RWPE2 (cell line): ENCODE data around the gene PRKG1.
A peak's percentile ranks its signal among the peaks of the same experiment; 100 is the strongest.

Experiments used
- ATAC-seq: fragments of 200-7000 bp; cut with Tn5 transposase; 3 replicates; pipeline ENCODE4 v1.9.1; 2021; ENCODE audit warnings: low read depth
- DNase-seq: peaks from one replicate; pipeline ENCODE4 v3.0.0-alpha.2; 2020; ENCODE audit warnings: low spot score
- H3K27ac ChIP-seq: fragments of 450-650 bp; 2 replicates; pipeline ENCODE4 v1.5.1; 2017; ENCODE audit warnings: mild to moderate bottlenecking; ENCODE audit not compliant: poor library complexity, severe bottlenecking
- H3K27me3 ChIP-seq: fragments of 250-450 bp; sonication (Bioruptor Pico); 2 replicates; pipeline ENCODE4 v1.5.1; 2021; ENCODE audit warnings: mild to moderate bottlenecking, moderate library complexity; ENCODE audit not compliant: insufficient read depth, poor library complexity, severe bottlenecking
- H3K36me3 ChIP-seq: fragments of 250-450 bp; sonication (Bioruptor Pico); 2 replicates; pipeline ENCODE4 v1.5.1; 2020; ENCODE audit warnings: low read depth, mild to moderate bottlenecking, moderate library complexity
- H3K4me1 ChIP-seq: fragments of 250-450 bp; sonication (Bioruptor Pico); 2 replicates; pipeline ENCODE4 v1.5.1; 2021; ENCODE audit warnings: mild to moderate bottlenecking, moderate library complexity; ENCODE audit not compliant: insufficient read depth, poor library complexity, severe bottlenecking
- H3K4me3 ChIP-seq: fragments of 250-450 bp; sonication (Bioruptor Pico); 2 replicates; pipeline ENCODE4 v1.5.1; 2021; ENCODE audit warnings: mild to moderate bottlenecking, moderate library complexity; ENCODE audit not compliant: severe bottlenecking
- H3K9me3 ChIP-seq: fragments of 250-450 bp; sonication (Bioruptor Pico); 2 replicates; pipeline ENCODE4 v1.5.1; 2021; ENCODE audit warnings: mild to moderate bottlenecking, moderate library complexity; ENCODE audit not compliant: severe bottlenecking
- CTCF ChIP-seq: fragments of 450-650 bp; IDR thresholded peaks from one replicate; pipeline ENCODE4 v1.5.1; 2017; ENCODE audit warnings: mild to moderate bottlenecking, moderate library complexity; ENCODE audit not compliant: poor library complexity, severe bottlenecking

Gene PRKG1

GRCh38 chr10:51367694-51368093 lies 293.4 kb downstream of the PRKG1 start:
- H3K27ac ChIP-seq, result no peak overlapping the region
- ATAC-seq, result no peak

GRCh38 chr10:51368943-51369342 lies 294.7 kb downstream of the PRKG1 start:
- peak; percentile 13 for TF ChIP-seq CTCF
- Histone ChIP-seq H3K9me3 (no peaks in the 10 kb centered on the region), H3K27ac (no peak overlapping the region), H3K4me1 (no peaks in the 10 kb centered on the region), H3K36me3 (no peaks in the 10 kb centered on the region), H3K27me3 (no peaks in the 10 kb centered on the region), H3K4me3 (no peak overlapping the region)
- ATAC-seq (no peak), DNase-seq (no peak)

More at GRCh38 chr10:51367694-51368093, 293.4 kb downstream of the PRKG1 start:
- Histone ChIP-seq H3K27me3 (no peaks in the 10 kb centered on the region), H3K4me1 (no peaks in the 10 kb centered on the region), H3K36me3 (no peaks in the 10 kb centered on the region), H3K9me3 (no peaks in the 10 kb centered on the region), H3K4me3 (no peak overlapping the region)
- DNase-seq, result no peak
- TF ChIP-seq CTCF, result no peak

- no peaks in the 10 kb centered on the region for H3K36me3 ChIP-seq
- no peaks in the 10 kb centered on the region for H3K4me1 ChIP-seq
- H3K27ac ChIP-seq, result no peak overlapping the region
- H3K4me3 ChIP-seq, result no peak overlapping the region
- ATAC-seq, result peak; percentile 58; the same call in 2 of the 3 replicates
- no peaks in the 10 kb centered on the region for H3K9me3 ChIP-seq
- DNase-seq, result no peak
- TF ChIP-seq CTCF, result no peak
- H3K27me3 ChIP-seq, result no peaks in the 10 kb centered on the region
Observed at GRCh38 chr10:51369903-51370302, 295.6 kb downstream of the PRKG1 start.

- Histone ChIP-seq H3K4me3 (no peak overlapping the region), H3K36me3 (no peaks in the 10 kb centered on the region), H3K9me3 (no peaks in the 10 kb centered on the region), H3K27ac (no peak overlapping the region), H3K4me1 (no peaks in the 10 kb centered on the region), H3K27me3 (no peaks in the 10 kb centered on the region)
- no peak for DNase-seq
- ATAC-seq, result no peak
- no peak for TF ChIP-seq CTCF
Observed at GRCh38 chr10:51371743-51372142, 297.5 kb downstream of the PRKG1 start.

- Histone ChIP-seq H3K4me1 (no peaks in the 10 kb centered on the region), H3K9me3 (no peaks in the 10 kb centered on the region), H3K27me3 (no peaks in the 10 kb centered on the region), H3K36me3 (no peaks in the 10 kb centered on the region), H3K27ac (no peak overlapping the region), H3K4me3 (no peak overlapping the region)
- DNase-seq, result no peak
- no peak for ATAC-seq
- no peak for TF ChIP-seq CTCF
Observed at GRCh38 chr10:51375790-51376189, 301.5 kb downstream of the PRKG1 start.
